Smooth muscle cell (in vitro differentiated cells): ENCODE data around the gene EPC1. TPM values are rescaled to one million over a fixed set of nuclear protein-coding genes. Genes with fewer than 3 reads are reported as not detected.

Experiments used
- DNase-seq: peaks from one replicate; lab custom pipeline; 2025; ENCODE audit not compliant: unreplicated experiment; lab: John Stamatoyannopoulos, UW
- H2AFZ ChIP-seq: fragments of 200-600 bp; sonication (generic); 2 replicates; pipeline ENCODE4 v1.6.0; 2016; ENCODE audit warnings: antibody characterized with exemption, low read depth, mild to moderate bottlenecking
- H3F3A ChIP-seq: fragments of 200-600 bp; sonication (generic); 2 replicates; pipeline ENCODE4 v1.6.0; 2017; ENCODE audit warnings: antibody characterized with exemption, low read depth
- H3K27ac ChIP-seq: fragments of 200-600 bp; sonication (generic); 2 replicates; pipeline ENCODE4 v1.5.1; 2016; ENCODE audit warnings: low read depth, mild to moderate bottlenecking
- H3K27me3 ChIP-seq: fragments of 200-600 bp; sonication (generic); 2 replicates; pipeline ENCODE4 v1.6.1; 2016; ENCODE audit warnings: low read depth, mild to moderate bottlenecking
- H3K36me3 ChIP-seq: fragments of 200-600 bp; sonication (generic); 2 replicates; pipeline ENCODE4 v1.5.1; 2016; ENCODE audit warnings: low read depth
- H3K4me1 ChIP-seq: fragments of 200-600 bp; sonication (generic); 2 replicates; pipeline ENCODE4 v1.5.1; 2016; ENCODE audit warnings: low read depth
- H3K4me2 ChIP-seq: fragments of 200-600 bp; sonication (generic); 2 replicates; pipeline ENCODE4 v1.6.0; 2016; ENCODE audit warnings: mild to moderate bottlenecking
- H3K4me3 ChIP-seq: fragments of 200-600 bp; sonication (generic); 2 replicates; pipeline ENCODE4 v1.5.1; 2016; ENCODE audit warnings: mild to moderate bottlenecking
- H3K79me2 ChIP-seq: fragments of 200-600 bp; sonication (generic); 2 replicates; pipeline ENCODE4 v1.6.0; 2016; ENCODE audit warnings: low read depth, mild to moderate bottlenecking
- H3K9ac ChIP-seq: fragments of 200-600 bp; sonication (generic); 2 replicates; pipeline ENCODE4 v1.6.0; 2016; ENCODE audit warnings: low read depth
- H3K9me3 ChIP-seq: fragments of 200-600 bp; sonication (generic); replicated peaks from 2 replicates; pipeline ENCODE4 v1.5.1; 2016; ENCODE audit warnings: low read depth
- H4K20me1 ChIP-seq: fragments of 200-600 bp; sonication (generic); 2 replicates; pipeline ENCODE4 v1.6.0; 2016; ENCODE audit warnings: low read depth
- WGBS: methylation state at CpG from one replicate; pipeline ENCODE4 v1.1.7; 2016; ENCODE audit warnings: low lambda C conversion rate; 5-methylcytosine and 5-hydroxymethylcytosine counted together
- polyA plus RNA-seq: library from polyadenylated mRNA; unstranded; fragments of >200 nt; fragmentation: Nextera tagmentation; extraction: Ambion mirVana; gene quantifications from 2 replicates; pipeline ENCODE4 v1.2.1, GENCODE V29; 2016
- total RNA-seq: library from RNA; depleted of rRNA; stranded (reverse); fragments of >200 nt; gene quantifications from 2 replicates; pipeline ENCODE4 v1.2.3, GENCODE V29; 2014
- TF ChIP-seq, protein P1 (sequence below): fragments of 200-600 bp; sonication (generic); IDR thresholded peaks from 2 replicates; pipeline ENCODE4 v1.5.1; 2017; ENCODE audit warnings: borderline replicate concordance, mild to moderate bottlenecking, antibody characterized with exemption; ENCODE audit not compliant: insufficient read depth, poor library complexity, severe bottlenecking

EPC1 gene
- total and polyA plus RNA-seq, 2 experiments from 2014 or later, result 16.3 to 52.1 TPM

DNA sequence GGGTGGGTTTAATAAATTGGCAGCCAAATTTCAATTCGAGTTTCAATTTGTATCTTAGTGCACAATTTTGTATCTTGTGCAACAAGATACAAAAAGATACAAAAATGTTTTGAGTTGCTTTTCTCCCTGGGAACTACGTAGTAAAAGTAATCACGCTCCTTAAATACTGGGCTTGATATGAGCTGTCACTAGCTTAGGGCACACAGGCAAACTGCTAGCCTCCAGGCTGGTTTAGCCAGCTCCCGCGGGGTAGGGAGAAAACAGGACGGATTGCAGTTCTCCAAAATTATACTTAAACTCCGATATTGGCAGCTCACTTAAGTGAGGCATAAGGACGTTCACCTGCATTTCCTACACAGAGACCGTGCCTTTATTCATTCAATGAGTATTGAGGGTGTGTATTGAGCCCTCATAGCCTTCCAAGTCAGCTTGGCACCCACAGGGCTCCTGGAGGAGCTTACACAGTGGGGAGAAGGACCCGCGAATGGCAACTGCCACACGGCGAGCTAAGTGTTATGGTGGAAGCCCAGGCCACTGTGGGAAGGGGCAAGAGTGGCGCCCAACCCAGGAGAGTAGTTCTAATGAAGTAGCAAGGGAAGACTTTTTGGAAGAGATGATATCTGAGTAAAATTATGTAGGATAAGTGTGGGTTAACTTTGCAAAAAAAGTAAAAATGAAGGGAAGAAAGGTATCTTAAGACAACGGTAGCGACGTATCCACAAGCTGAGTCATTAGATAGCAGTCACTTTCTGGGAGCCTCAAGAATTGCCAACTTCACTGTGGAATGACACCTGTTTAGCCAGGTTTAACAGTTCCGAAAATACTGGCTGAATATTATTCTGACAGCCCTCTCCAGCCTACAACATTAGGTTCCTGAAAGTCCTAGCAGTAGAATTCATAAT lies 1.6 kb upstream of the EPC1 start:
- WGBS, result 52% methylated on average over 18 of the region's 18 CpGs
- Histone ChIP-seq H3K27me3 (no peaks in the 10 kb centered on the region), H3K4me1 (peaks cover 16% of the 10 kb centered on the region), H3K4me2 (peak overlapping the region; percentile 96), H3K79me2 (peaks cover 74% of the 10 kb centered on the region), H3K4me3 (peak overlapping the region; percentile 88), H3F3A (no peaks in the 10 kb centered on the region), H3K9ac (no peak overlapping the region), H4K20me1 (peaks cover 75% of the 10 kb centered on the region), H3K36me3 (no peaks in the 10 kb centered on the region), H3K27ac (peak overlapping the region; percentile 52), H2AFZ (no peak overlapping the region), H3K9me3 (no peaks in the 10 kb centered on the region)
- no peak for DNase-seq
- TF ChIP-seq, protein P1, sequence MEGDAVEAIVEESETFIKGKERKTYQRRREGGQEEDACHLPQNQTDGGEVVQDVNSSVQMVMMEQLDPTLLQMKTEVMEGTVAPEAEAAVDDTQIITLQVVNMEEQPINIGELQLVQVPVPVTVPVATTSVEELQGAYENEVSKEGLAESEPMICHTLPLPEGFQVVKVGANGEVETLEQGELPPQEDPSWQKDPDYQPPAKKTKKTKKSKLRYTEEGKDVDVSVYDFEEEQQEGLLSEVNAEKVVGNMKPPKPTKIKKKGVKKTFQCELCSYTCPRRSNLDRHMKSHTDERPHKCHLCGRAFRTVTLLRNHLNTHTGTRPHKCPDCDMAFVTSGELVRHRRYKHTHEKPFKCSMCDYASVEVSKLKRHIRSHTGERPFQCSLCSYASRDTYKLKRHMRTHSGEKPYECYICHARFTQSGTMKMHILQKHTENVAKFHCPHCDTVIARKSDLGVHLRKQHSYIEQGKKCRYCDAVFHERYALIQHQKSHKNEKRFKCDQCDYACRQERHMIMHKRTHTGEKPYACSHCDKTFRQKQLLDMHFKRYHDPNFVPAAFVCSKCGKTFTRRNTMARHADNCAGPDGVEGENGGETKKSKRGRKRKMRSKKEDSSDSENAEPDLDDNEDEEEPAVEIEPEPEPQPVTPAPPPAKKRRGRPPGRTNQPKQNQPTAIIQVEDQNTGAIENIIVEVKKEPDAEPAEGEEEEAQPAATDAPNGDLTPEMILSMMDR, result no peak

- Histone ChIP-seq H3K4me1 (peaks cover 16% of the 10 kb centered on the region), H3K79me2 (peaks cover 74% of the 10 kb centered on the region), H3K9ac (peak overlapping the region; percentile 100), H3K27me3 (no peaks in the 10 kb centered on the region), H4K20me1 (peaks cover 76% of the 10 kb centered on the region), H3K4me3 (peak overlapping the region; percentile 88), H2AFZ (peak overlapping the region; percentile 76), H3K9me3 (no peaks in the 10 kb centered on the region), H3K36me3 (no peaks in the 10 kb centered on the region), H3K27ac (peak overlapping the region; percentile 100), H3F3A (no peaks in the 10 kb centered on the region), H3K4me2 (peak overlapping the region; percentile 96)
- DNase-seq, result no peak
- TF ChIP-seq, protein P1, result no peak
- under 1% methylated on average over 49 of the region's 49 CpGs for WGBS
These were observed 535 bp upstream of the EPC1 start for GRCh38 chr10:32347363-32348022.

DNA sequence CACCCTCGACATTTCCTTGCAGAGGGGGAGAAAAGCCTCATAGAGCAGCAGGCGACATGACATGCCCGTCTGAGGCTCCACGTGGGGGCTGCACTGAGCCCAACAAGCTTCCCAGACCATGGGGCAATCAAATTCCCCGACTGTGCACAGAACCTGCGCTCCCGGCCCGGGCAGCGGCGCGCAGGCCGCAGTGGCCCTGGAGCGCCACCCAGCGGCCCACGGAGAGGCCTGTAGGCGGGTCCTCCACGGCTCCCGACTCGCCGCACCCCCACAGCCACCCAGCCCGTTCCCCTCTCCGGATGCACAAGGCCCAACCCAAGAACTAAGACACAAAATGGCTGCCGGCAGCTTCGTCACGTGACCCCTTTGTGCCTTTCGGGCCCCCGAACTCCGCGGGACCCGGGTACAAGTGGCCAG lies 816 bp downstream of the EPC1 start:
- Histone ChIP-seq H3K4me3 (peak overlapping the region; percentile 88), H3K36me3 (no peaks in the 10 kb centered on the region), H3K27ac (peak overlapping the region; percentile 100), H3K4me2 (peak overlapping the region; percentile 96), H4K20me1 (peaks cover 82% of the 10 kb centered on the region), H3K4me1 (peaks cover 23% of the 10 kb centered on the region), H3K9me3 (no peaks in the 10 kb centered on the region), H3K79me2 (peaks cover 81% of the 10 kb centered on the region), H3K27me3 (no peaks in the 10 kb centered on the region), H3F3A (no peaks in the 10 kb centered on the region), H3K9ac (peak overlapping the region; percentile 100), H2AFZ (peak overlapping the region; percentile 95)
- DNase-seq, result peak; percentile 94
- WGBS, result under 1% methylated on average over 27 of the region's 30 CpGs
- TF ChIP-seq, protein P1, result peak; percentile 93
